Measurements from ENCODE around the gene ZNF397. TPM values are rescaled to one million over a fixed set of nuclear protein-coding genes. Genes with fewer than 3 reads are reported as not detected.

Gene ZNF397
- total and polyA plus RNA-seq, 2 experiments from 2014 or later: 6.5 to 10.6 TPM

DNA sequence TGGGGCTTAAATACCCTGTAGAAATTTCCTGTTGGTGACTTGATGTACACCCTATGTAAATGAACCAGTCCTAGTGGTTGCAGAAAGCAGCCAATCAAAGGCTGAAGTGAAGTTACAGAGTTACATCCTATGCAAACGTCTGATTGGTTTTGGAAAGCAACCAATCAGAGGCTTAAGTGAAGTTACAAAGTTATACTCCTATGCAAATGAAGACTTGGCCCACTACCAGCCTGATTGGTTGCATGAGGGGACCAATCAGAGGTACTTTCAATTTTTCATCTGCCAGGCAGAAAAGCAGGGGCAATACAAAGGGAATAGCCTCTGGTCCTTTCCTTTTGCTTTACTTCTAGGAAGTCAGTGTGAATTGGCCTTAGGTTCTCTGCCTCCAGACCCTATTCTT lies 13.6 kb upstream of the ZNF397 start:
- 36 to 65% methylated on average over 1 of the region's 1 CpG for WGBS, 2 experiments (ENCODE audit: low coverage in 1 of 2, low lambda C conversion rate in 2 of 2, missing lambda C conversion rate in 2 of 2)
- in situ Hi-C loops (cut with MboI): loop anchor here (25.0 kb wide), 1 partner anchor 735 kb away; the partner anchor contains the start of gene RMP24
- no peaks in the 10 kb centered on the region for H3K9me2 ChIP-seq (ENCODE audit: insufficient read depth)
- no peak for DNase-seq
- H3K4me1 ChIP-seq (ENCODE audit: insufficient read depth): no peaks in the 10 kb centered on the region
- H3F3A ChIP-seq (ENCODE audit: insufficient read depth): no peaks in the 10 kb centered on the region
- no peaks in the 10 kb centered on the region for H3K9me3 ChIP-seq (ENCODE audit: low read depth)
- H3K4me3 ChIP-seq: no peak overlapping the region
- no peak overlapping the region; the same call in 1 of the 2 replicates for H2AFZ ChIP-seq
- no peaks in the 10 kb centered on the region for H3K79me2 ChIP-seq (ENCODE audit: insufficient read depth)
- H3K4me2 ChIP-seq (ENCODE audit: unreplicated experiment): no peak overlapping the region
- no peak for TF ChIP-seq EZH2phosphoT487 (IDR thresholded peaks at IDR 0.05; ENCODE audit: insufficient read depth, low read depth)
- no peak for TF ChIP-seq EZH2 (IDR thresholded peaks at IDR 0.05; ENCODE audit: insufficient read depth, poor library complexity, severe bottlenecking)
- no peaks in the 10 kb centered on the region for H3K27me3 ChIP-seq (replicated peaks; ENCODE audit: insufficient read depth)
- no peaks in the 10 kb centered on the region for H3K36me3 ChIP-seq (ENCODE audit: low read depth)
- H4K20me1 ChIP-seq (ENCODE audit: insufficient read depth): no peaks in the 10 kb centered on the region
- no peak overlapping the region for H3K27ac ChIP-seq
- no peak overlapping the region for H3K9ac ChIP-seq

DNA sequence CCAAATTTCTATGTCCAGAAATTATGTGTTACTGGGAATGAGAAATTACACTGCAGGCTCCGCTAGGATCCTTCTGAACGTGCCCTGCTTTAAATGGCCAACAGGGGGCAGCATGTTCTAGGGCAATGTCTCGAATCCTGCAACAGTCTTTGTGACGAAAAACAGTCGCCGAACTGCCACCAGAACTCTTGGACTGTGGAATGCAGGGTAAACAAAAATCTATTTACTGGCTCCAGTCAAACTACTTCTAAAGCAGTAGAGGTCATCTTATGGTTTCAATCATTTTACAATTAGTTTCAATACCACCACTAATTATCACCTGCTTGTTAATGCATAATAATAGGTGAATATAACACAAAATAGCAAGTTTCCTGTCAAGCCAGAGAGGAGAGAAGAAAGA lies 9.8 kb upstream of the ZNF397 start:
- Histone ChIP-seq H3K9me3 (ENCODE audit: low read depth) (no peaks in the 10 kb centered on the region), H3K9ac (peak overlapping the region; percentile 33; the same call in 1 of the 2 replicates), H3K36me3 (ENCODE audit: low read depth) (no peaks in the 10 kb centered on the region), H3K4me2 (ENCODE audit: unreplicated experiment) (peak overlapping the region; percentile 92), H2AFZ (peak overlapping the region; percentile 82), H3K4me1 (ENCODE audit: insufficient read depth) (no peaks in the 10 kb centered on the region), H3K4me3 (peak overlapping the region; percentile 66), H3K27ac (no peak overlapping the region), H3K79me2 (ENCODE audit: insufficient read depth) (no peaks in the 10 kb centered on the region), H4K20me1 (ENCODE audit: insufficient read depth) (no peaks in the 10 kb centered on the region), H3K27me3 (replicated peaks; ENCODE audit: insufficient read depth) (no peaks in the 10 kb centered on the region), H3K9me2 (ENCODE audit: insufficient read depth) (no peaks in the 10 kb centered on the region), H3F3A (ENCODE audit: insufficient read depth) (no peaks in the 10 kb centered on the region)
- DNase-seq: peak; percentile 76
- in situ Hi-C loops (cut with MboI): loop anchor here (10.0 to 25.0 kb wide), 2 partner anchors 134 to 731 kb away; partner anchors contain the start of gene RMP24
- WGBS, 2 experiments (ENCODE audit: low coverage in 1 of 2, low lambda C conversion rate in 2 of 2, missing lambda C conversion rate in 2 of 2): 1 to 2% methylated on average over 6 of the region's 6 CpGs
- TF ChIP-seq EZH2phosphoT487 (IDR thresholded peaks at IDR 0.05; ENCODE audit: insufficient read depth, low read depth) (no peak), EZH2 (IDR thresholded peaks at IDR 0.05; ENCODE audit: insufficient read depth, poor library complexity, severe bottlenecking) (no peak)

DNA sequence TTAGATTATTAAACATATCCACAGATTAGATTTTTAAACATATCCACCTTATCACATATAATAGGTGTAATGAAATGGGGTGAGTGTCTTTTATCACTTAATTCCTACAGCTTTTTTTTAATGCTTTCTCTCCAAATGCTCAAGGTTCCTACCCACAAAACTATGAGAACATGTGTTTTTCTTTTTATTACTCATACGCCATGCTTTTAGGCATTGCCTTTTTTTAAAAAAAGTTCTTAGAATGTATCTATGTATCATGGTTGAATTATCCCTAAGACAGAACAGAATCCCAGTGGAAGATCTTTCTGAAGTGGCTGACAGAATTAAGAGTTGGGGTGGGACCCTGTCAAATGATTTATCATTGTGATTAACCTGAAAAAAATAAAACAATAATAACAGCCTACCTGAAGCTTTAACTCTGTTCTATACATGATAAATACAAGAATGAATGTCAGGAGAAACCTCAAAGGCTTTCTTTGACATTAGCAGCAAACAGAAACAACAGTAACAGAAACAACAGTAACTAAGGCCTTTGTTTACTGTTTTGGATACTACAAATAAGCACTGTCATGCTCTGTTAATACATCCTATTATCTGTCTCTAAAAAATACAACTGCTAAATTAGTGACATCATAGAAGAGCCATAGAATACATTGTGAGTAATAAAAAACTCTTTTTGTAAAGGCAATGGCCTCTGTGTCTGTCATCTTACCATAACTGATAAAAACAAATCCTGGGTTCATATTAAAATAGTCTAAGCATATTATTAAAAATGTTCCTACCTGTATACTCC lies 4.1 kb upstream of the ZNF397 start:
- Histone ChIP-seq H3K4me1 (ENCODE audit: insufficient read depth) (peaks cover under 1% of the 10 kb centered on the region; the same call in 1 of the 2 replicates), H3K27me3 (replicated peaks; ENCODE audit: insufficient read depth) (no peaks in the 10 kb centered on the region), H3K9ac (no peak overlapping the region), H3K9me3 (ENCODE audit: low read depth) (no peaks in the 10 kb centered on the region), H3F3A (ENCODE audit: insufficient read depth) (peaks cover 6% of the 10 kb centered on the region; the same call in 1 of the 2 replicates), H2AFZ (peak overlapping the region; percentile 45), H3K9me2 (ENCODE audit: insufficient read depth) (no peaks in the 10 kb centered on the region), H3K79me2 (ENCODE audit: insufficient read depth) (peaks cover 6% of the 10 kb centered on the region), H3K27ac (no peak overlapping the region), H3K36me3 (ENCODE audit: low read depth) (no peaks in the 10 kb centered on the region), H3K4me2 (ENCODE audit: unreplicated experiment) (no peak overlapping the region), H3K4me3 (no peak overlapping the region), H4K20me1 (ENCODE audit: insufficient read depth) (no peaks in the 10 kb centered on the region)
- in situ Hi-C loops (cut with MboI): loop anchor here (10.0 to 25.0 kb wide), 2 partner anchors 128 to 726 kb away; partner anchors contain the start of gene RMP24
- TF ChIP-seq EZH2phosphoT487 (IDR thresholded peaks at IDR 0.05; ENCODE audit: insufficient read depth, low read depth) (no peak), EZH2 (IDR thresholded peaks at IDR 0.05; ENCODE audit: insufficient read depth, poor library complexity, severe bottlenecking) (no peak)
- DNase-seq: peak; percentile 57
- WGBS, 2 experiments (ENCODE audit: low coverage in 1 of 2, low lambda C conversion rate in 2 of 2, missing lambda C conversion rate in 2 of 2): 16 to 29% methylated on average over 1 of the region's 1 CpG

DNA sequence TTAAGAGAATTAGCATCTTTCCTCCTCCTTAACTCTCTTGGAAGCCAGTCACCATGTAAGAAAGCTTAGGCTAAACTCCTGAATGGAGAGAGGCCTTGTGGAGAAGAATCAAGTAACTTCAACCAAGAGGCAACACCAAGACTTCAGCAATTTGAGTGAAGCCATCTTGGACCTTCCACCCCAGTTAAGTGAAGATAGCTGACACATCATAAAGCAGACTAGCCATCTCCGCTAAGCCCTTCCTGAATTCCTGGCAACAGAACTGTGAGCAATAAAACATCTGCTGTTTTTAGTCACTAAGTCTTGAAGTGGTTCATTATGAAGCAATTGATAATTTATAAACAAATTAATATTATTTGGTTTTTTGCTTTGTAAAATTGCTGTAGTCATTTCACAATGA lies 1.5 kb upstream of the ZNF397 start:
- peaks cover 21% of the 10 kb centered on the region for H3K36me3 ChIP-seq (ENCODE audit: low read depth)

More for the DNA sequence above, 1.5 kb upstream of the ZNF397 start:
- Histone ChIP-seq H3K27ac (no peak overlapping the region), H3K9ac (no peak overlapping the region), H3K9me3 (ENCODE audit: low read depth) (no peaks in the 10 kb centered on the region), H3K27me3 (replicated peaks; ENCODE audit: insufficient read depth) (no peaks in the 10 kb centered on the region), H3K4me1 (ENCODE audit: insufficient read depth) (peaks cover 6% of the 10 kb centered on the region; the same call in 1 of the 2 replicates), H3K9me2 (ENCODE audit: insufficient read depth) (no peaks in the 10 kb centered on the region), H3K79me2 (ENCODE audit: insufficient read depth) (peaks cover 30% of the 10 kb centered on the region), H3K4me2 (ENCODE audit: unreplicated experiment) (no peak overlapping the region), H3K4me3 (no peak overlapping the region), H2AFZ (peak overlapping the region; percentile 31), H4K20me1 (ENCODE audit: insufficient read depth) (no peaks in the 10 kb centered on the region), H3F3A (ENCODE audit: insufficient read depth) (peaks cover 6% of the 10 kb centered on the region; the same call in 1 of the 2 replicates)
- WGBS, 2 experiments (ENCODE audit: low coverage in 1 of 2, low lambda C conversion rate in 2 of 2, missing lambda C conversion rate in 2 of 2): 68 to 85% methylated on average over 1 of the region's 1 CpG
- TF ChIP-seq EZH2 (IDR thresholded peaks at IDR 0.05; ENCODE audit: insufficient read depth, poor library complexity, severe bottlenecking) (no peak), EZH2phosphoT487 (IDR thresholded peaks at IDR 0.05; ENCODE audit: insufficient read depth, low read depth) (no peak)
- peak; percentile 5 for DNase-seq
- in situ Hi-C loops (cut with MboI): loop anchor here (10.0 to 25.0 kb wide), 2 partner anchors 125 to 723 kb away; partner anchors contain the start of gene RMP24

All from GM23248 (cell line).